ENCODE data around the gene ADAMTS17.

The ADAMTS17 gene

GRCh38 chr15:100278596-100279380 is 63.0 kb downstream of the ADAMTS17 start:
- TF ChIP-seq CTCF (conservative IDR thresholded peaks at IDR 0.05; ENCODE audit: low read length) (no peak), EZH2phosphoT487 (IDR thresholded peaks at IDR 0.05; ENCODE audit: borderline replicate concordance) (no peak)
- Histone ChIP-seq H3K79me2 (ENCODE audit: insufficient read depth, low read length) (no peaks in the 10 kb centered on the region), H3K4me3 (ENCODE audit: low read length, poor library complexity, severe bottlenecking) (no peak overlapping the region), H3K4me1 (ENCODE audit: insufficient read depth, low read length, poor library complexity, severe bottlenecking) (no peaks in the 10 kb centered on the region), H2AFZ (ENCODE audit: low read length) (no peak overlapping the region), H3K4me2 (ENCODE audit: low read depth, low read length, poor library complexity, severe bottlenecking) (no peak overlapping the region), H3K9me2 (replicated peaks; ENCODE audit: low read depth, low read length) (no peaks in the 10 kb centered on the region), H3K36me3 (ENCODE audit: insufficient read depth, low read length) (no peaks in the 10 kb centered on the region), H3K9ac (ENCODE audit: low read depth, low read length, poor library complexity, severe bottlenecking) (no peak overlapping the region), H3F3A (ENCODE audit: low read depth) (no peaks in the 10 kb centered on the region), H3K9me3 (ENCODE audit: insufficient read depth, low read depth, low read length) (no peaks in the 10 kb centered on the region), H4K20me1 (ENCODE audit: insufficient read depth, low read length, poor library complexity, severe bottlenecking) (no peaks in the 10 kb centered on the region), H3K27me3 (ENCODE audit: insufficient read depth, low read length, poor library complexity, severe bottlenecking) (no peaks in the 10 kb centered on the region)

GRCh38 chr15:100277087-100277855 is 64.5 kb downstream of the ADAMTS17 start:
- Histone ChIP-seq H3K9ac (ENCODE audit: low read depth, low read length, poor library complexity, severe bottlenecking) (no peak overlapping the region), H2AFZ (ENCODE audit: low read length) (no peak overlapping the region), H3K4me3 (ENCODE audit: low read length, poor library complexity, severe bottlenecking) (no peak overlapping the region), H3K4me2 (ENCODE audit: low read depth, low read length, poor library complexity, severe bottlenecking) (no peak overlapping the region), H3K27me3 (ENCODE audit: insufficient read depth, low read length, poor library complexity, severe bottlenecking) (no peaks in the 10 kb centered on the region), H3K4me1 (ENCODE audit: insufficient read depth, low read length, poor library complexity, severe bottlenecking) (no peaks in the 10 kb centered on the region), H3K9me2 (replicated peaks; ENCODE audit: low read depth, low read length) (no peaks in the 10 kb centered on the region), H3K79me2 (ENCODE audit: insufficient read depth, low read length) (no peaks in the 10 kb centered on the region), H3K9me3 (ENCODE audit: insufficient read depth, low read depth, low read length) (peaks cover 3% of the 10 kb centered on the region; the same call in 1 of the 2 replicates), H3K36me3 (ENCODE audit: insufficient read depth, low read length) (no peaks in the 10 kb centered on the region), H4K20me1 (ENCODE audit: insufficient read depth, low read length, poor library complexity, severe bottlenecking) (no peaks in the 10 kb centered on the region), H3F3A (ENCODE audit: low read depth) (no peaks in the 10 kb centered on the region)
- TF ChIP-seq CTCF (conservative IDR thresholded peaks at IDR 0.05; ENCODE audit: low read length): no peak
- no peak for TF ChIP-seq EZH2phosphoT487 (IDR thresholded peaks at IDR 0.05; ENCODE audit: borderline replicate concordance)

- H3K27me3 ChIP-seq (ENCODE audit: insufficient read depth, low read length, poor library complexity, severe bottlenecking): no peaks in the 10 kb centered on the region
- TF ChIP-seq CTCF (conservative IDR thresholded peaks at IDR 0.05; ENCODE audit: low read length) (no peak), EZH2phosphoT487 (IDR thresholded peaks at IDR 0.05; ENCODE audit: borderline replicate concordance) (no peak)
- no peak overlapping the region for H2AFZ ChIP-seq (ENCODE audit: low read length)
- H3K4me1 ChIP-seq (ENCODE audit: insufficient read depth, low read length, poor library complexity, severe bottlenecking): no peaks in the 10 kb centered on the region
- no peaks in the 10 kb centered on the region for H3K36me3 ChIP-seq (ENCODE audit: insufficient read depth, low read length)
- H3F3A ChIP-seq (ENCODE audit: low read depth): no peaks in the 10 kb centered on the region
- no peaks in the 10 kb centered on the region for H4K20me1 ChIP-seq (ENCODE audit: insufficient read depth, low read length, poor library complexity, severe bottlenecking)
- H3K9me2 ChIP-seq (replicated peaks; ENCODE audit: low read depth, low read length): no peaks in the 10 kb centered on the region
- no peaks in the 10 kb centered on the region for H3K79me2 ChIP-seq (ENCODE audit: insufficient read depth, low read length)
- peaks cover 5% of the 10 kb centered on the region; the same call in 1 of the 2 replicates for H3K9me3 ChIP-seq (ENCODE audit: insufficient read depth, low read depth, low read length)
- no peak overlapping the region for H3K9ac ChIP-seq (ENCODE audit: low read depth, low read length, poor library complexity, severe bottlenecking)
- H3K4me3 ChIP-seq (ENCODE audit: low read length, poor library complexity, severe bottlenecking): no peak overlapping the region
- H3K4me2 ChIP-seq (ENCODE audit: low read depth, low read length, poor library complexity, severe bottlenecking): no peak overlapping the region
Measured at GRCh38 chr15:100276506-100276905, 65.3 kb downstream of the ADAMTS17 start.
